IPS DF 4.7 (cell line): ENCODE measurements around the gene OPHN1.

Experiments used
- DNase-seq: peaks from one replicate; pipeline ENCODE4 v3.0.0-alpha.2; 2013; ENCODE audit warnings: low spot score; ENCODE audit errors: extremely low read depth

The OPHN1 gene

GRCh38 chrX:68249903-68250302 is 183.4 kb downstream of the OPHN1 start:
- no peak for DNase-seq

GRCh38 chrX:68249401-68249831 is 183.9 kb downstream of the OPHN1 start:
- DNase-seq = no peak

- DNase-seq = no peak
Measured at GRCh38 chrX:68238568-68238967, 194.7 kb downstream of the OPHN1 start.

GRCh38 chrX:68234171-68234910 is 199.0 kb downstream of the OPHN1 start:
- DNase-seq = no peak

GRCh38 chrX:68232206-68232605 is 201.1 kb downstream of the OPHN1 start:
- no peak for DNase-seq

GRCh38 chrX:68209008-68209407 is 224.3 kb downstream of the OPHN1 start:
- no peak for DNase-seq

GRCh38 chrX:68204521-68205038 is 228.7 kb downstream of the OPHN1 start:
- no peak for DNase-seq

GRCh38 chrX:68203646-68204045 is 229.6 kb downstream of the OPHN1 start:
- no peak for DNase-seq

- no peak for DNase-seq
Measured at GRCh38 chrX:68203211-68203610, 230.1 kb downstream of the OPHN1 start.

- no peak for DNase-seq
Measured at GRCh38 chrX:68199062-68199848, 234.0 kb downstream of the OPHN1 start.

GRCh38 chrX:68196939-68197791 is 236.1 kb downstream of the OPHN1 start:
- no peak for DNase-seq

GRCh38 chrX:68195561-68195960 is 237.7 kb downstream of the OPHN1 start:
- no peak for DNase-seq

- no peak for DNase-seq
Measured at GRCh38 chrX:68193786-68194185, 239.5 kb downstream of the OPHN1 start.

- no peak for DNase-seq
Measured at GRCh38 chrX:68193234-68193633, 240.1 kb downstream of the OPHN1 start.

- DNase-seq = no peak
Measured at GRCh38 chrX:68190799-68191198, 242.5 kb downstream of the OPHN1 start.

GRCh38 chrX:68186552-68187262 is 246.6 kb downstream of the OPHN1 start:
- DNase-seq = no peak

- DNase-seq = no peak
Measured at GRCh38 chrX:68185161-68185560, 248.1 kb downstream of the OPHN1 start.

- DNase-seq = no peak
Measured at GRCh38 chrX:68183612-68184214, 249.6 kb downstream of the OPHN1 start.

- no peak for DNase-seq
Measured at GRCh38 chrX:68180579-68180978, 252.7 kb downstream of the OPHN1 start.

- no peak for DNase-seq
Measured at GRCh38 chrX:68179355-68179754, 253.9 kb downstream of the OPHN1 start.

- DNase-seq = no peak
Measured at GRCh38 chrX:68177542-68177941, 255.8 kb downstream of the OPHN1 start.
